GM12801 (cell line): ENCODE data around the gene BLID.

Experiments used
- TF ChIP-seq, protein P1 (sequence below): IDR thresholded peaks from one replicate; pipeline ENCODE4 v1.5.1; 2011; ENCODE audit warnings: control low read depth; ENCODE audit not compliant: insufficient read length; ENCODE audit errors: extremely low read depth

The BLID gene, protein sequence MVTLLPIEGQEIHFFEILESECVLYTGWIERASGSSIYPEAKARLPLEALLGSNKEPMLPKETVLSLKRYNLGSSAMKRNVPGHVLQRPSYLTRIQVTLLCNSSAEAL

DNA sequence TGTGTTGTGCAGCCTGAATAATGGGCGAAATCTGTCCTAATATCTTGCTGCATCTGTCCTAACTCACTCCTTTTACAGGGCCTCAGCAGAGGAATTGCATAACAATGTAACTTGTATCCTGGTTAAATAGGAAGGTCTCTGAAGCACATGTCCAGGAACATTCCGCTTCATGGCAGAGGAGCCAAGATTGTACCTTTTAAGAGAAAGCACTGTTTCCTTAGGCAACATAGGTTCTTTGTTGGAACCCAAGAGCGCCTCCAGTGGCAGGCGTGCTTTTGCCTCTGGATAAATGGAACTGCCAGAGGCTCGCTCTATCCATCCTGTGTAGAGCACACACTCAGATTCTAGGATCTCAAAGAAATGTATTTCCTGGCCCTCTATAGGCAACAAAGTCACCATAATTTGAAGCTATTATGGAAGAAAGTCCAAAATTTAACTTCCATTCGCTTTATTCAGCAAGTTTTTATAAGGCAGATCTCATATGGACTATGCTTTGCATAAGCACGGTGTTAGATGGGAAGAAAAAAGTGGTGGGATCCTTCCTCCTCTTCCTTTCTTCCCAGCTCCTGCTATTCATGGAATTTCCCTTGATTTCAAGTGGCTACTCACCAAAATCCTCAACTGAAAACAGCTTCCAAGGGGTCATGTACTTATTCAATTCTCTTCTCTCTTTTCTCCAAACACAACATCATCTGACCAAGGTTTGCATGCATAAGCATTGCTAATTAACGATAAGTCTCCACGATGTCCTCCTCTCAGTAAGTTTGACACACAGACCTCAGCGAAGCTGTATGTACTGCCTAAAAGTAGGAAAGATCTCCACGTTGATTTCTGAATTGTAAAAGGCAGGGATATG, at the start of gene BLID:
Gene BLID (minus strand): TSS at position 692 of the 856 bp plus-strand sequence. CDS start 293 bp downstream, at position 399.
- TF ChIP-seq, protein P1, sequence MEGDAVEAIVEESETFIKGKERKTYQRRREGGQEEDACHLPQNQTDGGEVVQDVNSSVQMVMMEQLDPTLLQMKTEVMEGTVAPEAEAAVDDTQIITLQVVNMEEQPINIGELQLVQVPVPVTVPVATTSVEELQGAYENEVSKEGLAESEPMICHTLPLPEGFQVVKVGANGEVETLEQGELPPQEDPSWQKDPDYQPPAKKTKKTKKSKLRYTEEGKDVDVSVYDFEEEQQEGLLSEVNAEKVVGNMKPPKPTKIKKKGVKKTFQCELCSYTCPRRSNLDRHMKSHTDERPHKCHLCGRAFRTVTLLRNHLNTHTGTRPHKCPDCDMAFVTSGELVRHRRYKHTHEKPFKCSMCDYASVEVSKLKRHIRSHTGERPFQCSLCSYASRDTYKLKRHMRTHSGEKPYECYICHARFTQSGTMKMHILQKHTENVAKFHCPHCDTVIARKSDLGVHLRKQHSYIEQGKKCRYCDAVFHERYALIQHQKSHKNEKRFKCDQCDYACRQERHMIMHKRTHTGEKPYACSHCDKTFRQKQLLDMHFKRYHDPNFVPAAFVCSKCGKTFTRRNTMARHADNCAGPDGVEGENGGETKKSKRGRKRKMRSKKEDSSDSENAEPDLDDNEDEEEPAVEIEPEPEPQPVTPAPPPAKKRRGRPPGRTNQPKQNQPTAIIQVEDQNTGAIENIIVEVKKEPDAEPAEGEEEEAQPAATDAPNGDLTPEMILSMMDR, result no peak

DNA sequence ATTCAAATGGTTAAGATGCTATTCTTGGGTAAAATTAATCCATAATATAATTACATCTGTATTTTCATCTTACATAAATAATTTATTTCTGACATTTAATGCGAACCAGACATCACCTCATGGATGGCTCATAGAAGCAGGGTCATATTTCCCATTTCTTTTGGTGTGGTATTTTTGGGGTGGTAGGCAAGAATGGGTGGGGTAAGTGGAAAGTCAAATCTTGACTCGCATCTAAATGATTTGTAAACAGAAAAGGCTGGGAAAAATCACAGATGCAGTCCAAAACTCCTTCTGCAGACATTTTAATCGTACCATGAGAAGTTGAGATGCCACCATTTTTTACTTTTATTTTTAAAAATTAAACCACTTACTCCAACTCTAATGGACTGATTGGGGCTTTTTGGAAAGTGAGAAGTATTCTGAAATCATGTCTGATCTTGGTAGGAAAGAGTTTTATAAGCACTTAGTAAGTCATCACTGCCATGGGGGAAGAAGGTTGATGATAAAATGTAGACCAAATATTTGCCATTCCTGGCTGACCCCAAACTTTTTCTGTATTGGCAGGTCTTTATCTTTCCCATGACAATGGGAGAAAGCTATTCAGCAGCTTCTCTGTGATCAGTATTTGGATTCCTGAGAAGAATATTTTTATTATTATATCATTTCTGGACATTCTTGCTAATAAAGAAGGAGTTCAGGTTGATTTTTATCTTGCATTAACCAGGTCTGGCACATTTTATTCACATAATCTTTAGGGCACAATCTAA, 47.2 kb upstream of the BLID start:
- TF ChIP-seq, protein P1, result no peak

GRCh38 chr11:122162095-122162494, 46.1 kb upstream of the BLID start:
- TF ChIP-seq, protein P1, result no peak

- TF ChIP-seq, protein P1, result no peak
These were observed 45.0 kb upstream of the BLID start for GRCh38 chr11:122160841-122161590.

DNA sequence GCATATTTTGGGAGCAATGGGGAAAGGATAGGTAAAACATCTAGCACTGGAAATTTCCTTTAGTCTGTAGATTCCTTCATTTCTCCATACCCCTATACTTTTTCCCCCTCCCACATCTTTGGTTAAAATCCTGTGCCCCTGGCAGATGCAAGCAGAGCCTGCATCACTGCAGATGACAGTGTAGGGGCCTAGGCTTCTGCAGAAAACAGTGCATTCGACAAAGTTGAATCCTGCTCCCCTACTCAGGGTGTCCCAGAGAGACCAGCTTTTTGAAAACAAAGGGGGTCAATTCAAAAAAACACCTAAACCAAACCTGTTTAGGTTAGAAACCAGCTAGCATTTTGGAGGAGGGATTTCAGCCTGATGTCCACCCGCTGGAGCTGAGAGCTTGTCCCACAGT, 43.8 kb upstream of the BLID start:
- TF ChIP-seq, protein P1, result no peak

DNA sequence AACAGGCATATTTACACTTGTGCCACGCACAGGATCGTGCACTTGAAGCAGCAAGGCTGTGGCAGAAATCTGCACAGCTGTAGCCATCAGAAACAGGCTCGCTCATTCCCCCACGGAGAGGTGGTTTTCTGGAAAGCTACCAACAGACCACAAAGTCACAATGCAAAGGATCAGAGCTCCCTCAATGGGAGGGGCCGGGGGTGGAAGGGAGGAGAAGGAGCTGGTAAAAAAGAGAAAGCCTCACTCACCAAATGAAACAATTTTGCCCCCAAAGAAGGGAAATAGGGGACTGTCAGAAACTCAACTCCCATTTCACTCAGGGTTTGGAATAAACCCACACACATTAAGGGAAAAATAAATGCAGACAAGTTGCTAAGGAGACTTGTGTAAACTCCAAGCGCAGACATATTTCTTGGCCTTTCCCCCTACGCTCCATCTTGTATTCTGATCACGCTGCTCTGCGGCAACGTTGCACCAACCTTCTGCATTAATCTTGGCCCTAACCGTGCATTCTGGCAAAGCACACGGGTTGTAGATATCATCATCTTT, 43.2 kb upstream of the BLID start:
- TF ChIP-seq, protein P1, result no peak
